IPS DF 6.9 (cell line): ENCODE results near the gene TENM4.

ENCODE experiments used
- DNase-seq: peaks from one replicate; pipeline ENCODE4 v3.0.0-alpha.2; 2013; ENCODE audit warnings: low read depth, low spot score
- H3K27ac ChIP-seq: one replicate; pipeline ENCODE4 v1.5.1; 2013; ENCODE audit warnings: low read length, control low read depth
- H3K27me3 ChIP-seq: 2 replicates; pipeline ENCODE4 v1.6.1; 2013; ENCODE audit warnings: mild to moderate bottlenecking, low read length; ENCODE audit not compliant: control insufficient read depth, insufficient read depth
- H3K36me3 ChIP-seq: 2 replicates; pipeline ENCODE4 v1.6.1; 2013; ENCODE audit warnings: low read length; ENCODE audit not compliant: control insufficient read depth, insufficient read depth
- H3K4me1 ChIP-seq: 2 replicates; pipeline ENCODE4 v1.6.1; 2013; ENCODE audit warnings: low read length; ENCODE audit not compliant: control insufficient read depth, insufficient read depth
- H3K4me3 ChIP-seq: 2 replicates; pipeline ENCODE4 v1.5.1; 2013; ENCODE audit warnings: mild to moderate bottlenecking, low read length
- H3K9me3 ChIP-seq: 2 replicates; pipeline ENCODE4 v1.6.1; 2013; ENCODE audit warnings: low read length, inconsistent platforms; ENCODE audit not compliant: control insufficient read depth, insufficient read depth
- WGBS: extraction: QIAGEN DNeasy Blood & Tissue Kit; methylation state at CpG from one replicate; pipeline ENCODE4 v1.1.7; 2013; ENCODE audit warnings: mixed read lengths, missing lambda C conversion rate; ENCODE audit not compliant: insufficient read length, insufficient coverage; 5-methylcytosine and 5-hydroxymethylcytosine counted together

The TENM4 gene

GRCh38 chr11:78925387-78925786 is 515.4 kb downstream of the TENM4 start:
- Histone ChIP-seq H3K27ac (no peak overlapping the region), H3K27me3 (peaks cover 19% of the 10 kb centered on the region), H3K4me3 (no peak overlapping the region), H3K4me1 (peaks cover 8% of the 10 kb centered on the region), H3K36me3 (no peaks in the 10 kb centered on the region), H3K9me3 (no peaks in the 10 kb centered on the region)
- no peak for DNase-seq
- no CpG with 5 or more reads among the region's 2 CpGs for WGBS

- DNase-seq, result no peak
- peaks cover 3% of the 10 kb centered on the region for H3K4me1 ChIP-seq
- H3K4me3 ChIP-seq, result no peak overlapping the region
- no CpG with 5 or more reads among the region's 5 CpGs for WGBS
- peaks cover 7% of the 10 kb centered on the region for H3K27me3 ChIP-seq
- H3K9me3 ChIP-seq, result no peaks in the 10 kb centered on the region
- no peak overlapping the region for H3K27ac ChIP-seq
- H3K36me3 ChIP-seq, result no peaks in the 10 kb centered on the region
These were observed 517.8 kb downstream of the TENM4 start for GRCh38 chr11:78922859-78923625.

- Histone ChIP-seq H3K36me3 (no peaks in the 10 kb centered on the region), H3K4me3 (no peak overlapping the region), H3K4me1 (peaks cover 3% of the 10 kb centered on the region), H3K27ac (no peak overlapping the region), H3K9me3 (no peaks in the 10 kb centered on the region), H3K27me3 (no peaks in the 10 kb centered on the region)
- DNase-seq, result no peak
- WGBS, result no CpG with 5 or more reads among the region's 3 CpGs
These were observed 519.3 kb downstream of the TENM4 start for GRCh38 chr11:78921509-78921908.

GRCh38 chr11:78920329-78920728 is 520.5 kb downstream of the TENM4 start:
- no peaks in the 10 kb centered on the region for H3K27me3 ChIP-seq
- H3K4me3 ChIP-seq, result no peak overlapping the region
- H3K27ac ChIP-seq, result no peak overlapping the region
- peaks cover 2% of the 10 kb centered on the region for H3K4me1 ChIP-seq
- H3K36me3 ChIP-seq, result no peaks in the 10 kb centered on the region
- no peaks in the 10 kb centered on the region for H3K9me3 ChIP-seq
- WGBS, result no CpG with 5 or more reads among the region's 9 CpGs
- DNase-seq, result no peak

GRCh38 chr11:78916759-78917158 is 524.1 kb downstream of the TENM4 start:
- no peak overlapping the region for H3K4me3 ChIP-seq
- no peaks in the 10 kb centered on the region for H3K9me3 ChIP-seq
- H3K4me1 ChIP-seq, result peaks cover 2% of the 10 kb centered on the region
- WGBS, result no CpG with 5 or more reads among the region's 1 CpG
- no peaks in the 10 kb centered on the region for H3K27me3 ChIP-seq
- no peak for DNase-seq
- H3K36me3 ChIP-seq, result no peaks in the 10 kb centered on the region
- no peak overlapping the region for H3K27ac ChIP-seq

GRCh38 chr11:78914503-78914902 is 526.3 kb downstream of the TENM4 start:
- H3K27me3 ChIP-seq, result no peaks in the 10 kb centered on the region
- H3K9me3 ChIP-seq, result no peaks in the 10 kb centered on the region
- H3K4me3 ChIP-seq, result no peak overlapping the region
- H3K27ac ChIP-seq, result no peak overlapping the region
- H3K36me3 ChIP-seq, result no peaks in the 10 kb centered on the region
- H3K4me1 ChIP-seq, result peaks cover under 1% of the 10 kb centered on the region; the same call in 1 of the 2 replicates
- no CpG with 5 or more reads among the region's 1 CpG for WGBS
- no peak for DNase-seq

- H3K27ac ChIP-seq, result no peak overlapping the region
- WGBS, result no CpG with 5 or more reads among the region's 4 CpGs
- no peaks in the 10 kb centered on the region for H3K27me3 ChIP-seq
- H3K36me3 ChIP-seq, result no peaks in the 10 kb centered on the region
- no peak for DNase-seq
- no peak overlapping the region for H3K4me3 ChIP-seq
- H3K4me1 ChIP-seq, result no peaks in the 10 kb centered on the region
- no peaks in the 10 kb centered on the region for H3K9me3 ChIP-seq
These were observed 528.1 kb downstream of the TENM4 start for GRCh38 chr11:78912778-78913177.

- Histone ChIP-seq H3K27me3 (no peaks in the 10 kb centered on the region), H3K36me3 (no peaks in the 10 kb centered on the region), H3K9me3 (no peaks in the 10 kb centered on the region), H3K4me3 (no peak overlapping the region), H3K27ac (no peak overlapping the region), H3K4me1 (no peaks in the 10 kb centered on the region)
- no peak for DNase-seq
- no CpG with 5 or more reads among the region's 4 CpGs for WGBS
These were observed 530.5 kb downstream of the TENM4 start for GRCh38 chr11:78910322-78910721.

GRCh38 chr11:78909386-78909785 is 531.4 kb downstream of the TENM4 start:
- DNase-seq, result no peak
- WGBS, result no CpG with 5 or more reads among the region's 4 CpGs
- H3K27ac ChIP-seq, result no peak overlapping the region
- H3K4me1 ChIP-seq, result no peaks in the 10 kb centered on the region
- no peaks in the 10 kb centered on the region for H3K9me3 ChIP-seq
- no peaks in the 10 kb centered on the region for H3K27me3 ChIP-seq
- no peaks in the 10 kb centered on the region for H3K36me3 ChIP-seq
- H3K4me3 ChIP-seq, result no peak overlapping the region

- Histone ChIP-seq H3K36me3 (no peaks in the 10 kb centered on the region), H3K9me3 (no peaks in the 10 kb centered on the region), H3K4me3 (no peak overlapping the region), H3K27ac (no peak overlapping the region), H3K27me3 (no peaks in the 10 kb centered on the region), H3K4me1 (no peaks in the 10 kb centered on the region)
- DNase-seq, result no peak
- WGBS, result no CpG with 5 or more reads among the region's 4 CpGs
These were observed 533.2 kb downstream of the TENM4 start for GRCh38 chr11:78907636-78908035.

- WGBS, result no CpG with 5 or more reads among the region's 1 CpG
- no peaks in the 10 kb centered on the region for H3K36me3 ChIP-seq
- no peak overlapping the region for H3K27ac ChIP-seq
- no peak for DNase-seq
- no peaks in the 10 kb centered on the region for H3K4me1 ChIP-seq
- no peaks in the 10 kb centered on the region for H3K9me3 ChIP-seq
- H3K4me3 ChIP-seq, result no peak overlapping the region
- H3K27me3 ChIP-seq, result no peaks in the 10 kb centered on the region
These were observed 534.3 kb downstream of the TENM4 start for GRCh38 chr11:78906566-78906965.
